Esophagus squamous epithelium (tissue), 5 donors: Measurements from ENCODE around the gene TPRKB. TPM values are rescaled to one million over a fixed set of nuclear protein-coding genes. Genes with fewer than 3 reads are reported as not detected.

Source experiments
- DNase-seq: peaks from one replicate; lab custom pipeline; 2025; lab: John Stamatoyannopoulos, UW
- H3K27ac ChIP-seq, 4 donors: fragments of 200-600 bp; sonication (generic); one replicate each; pipeline ENCODE4 v1.5.1; 2016 to 2019; ENCODE audit warnings: mild to moderate bottlenecking in 1 of 4
- H3K27me3 ChIP-seq, 4 donors: fragments of 200-600 bp; sonication (generic); 1 replicate in 3 of 4; 2 replicates in 1 of 4; pipeline versions ENCODE4 v1.5.1 to v1.6.0; 2017 to 2021; ENCODE audit warnings: antibody characterized with exemption in 1 of 4
- H3K36me3 ChIP-seq, 3 donors: fragments of 200-600 bp; sonication (generic); one replicate each; pipeline ENCODE4 v1.5.1; 2016 to 2019
- H3K4me1 ChIP-seq, 3 donors: fragments of 200-600 bp; sonication (generic); one replicate each; pipeline ENCODE4 v1.5.1; 2017 to 2019
- H3K4me3 ChIP-seq, 4 donors: fragments of 200-600 bp; sonication (generic); 1 replicate in 3 of 4; 2 replicates in 1 of 4; pipeline ENCODE4 v1.5.1; 2016 to 2019; ENCODE audit warnings: mild to moderate bottlenecking in 2 of 4, moderate library complexity in 1 of 4
- H3K9me3 ChIP-seq, 3 donors: fragments of 200-600 bp; sonication (generic); one replicate each; pipeline ENCODE4 v1.5.1; 2016 to 2019
- CTCF ChIP-seq, 6 experiments: fragments of 450-650 bp in 4 of 6; fragments of 200-600 bp in 2 of 6; sonication (generic) in 2 of 6; IDR thresholded peaks; one replicate each; pipeline ENCODE4 v1.5.1; 2016 to 2019; ENCODE audit warnings: antibody characterized with exemption in 6 of 6, mild to moderate bottlenecking in 4 of 6, moderate library complexity in 4 of 6
- POLR2A ChIP-seq, 4 donors: fragments of 450-650 bp; IDR thresholded peaks; one replicate each; pipeline ENCODE4 v1.6.1; 2017; ENCODE audit warnings: antibody characterized with exemption in 4 of 4, mild to moderate bottlenecking in 4 of 4, moderate library complexity in 3 of 4
- WGBS, 2 donors: methylation state at CpG; one replicate each; pipeline ENCODE4 v1.1.5; 2018; 5-methylcytosine and 5-hydroxymethylcytosine counted together
- intact Hi-C: fragments of 100-400 bp; cut with DNase I; formaldehyde crosslinking; loops from one replicate; pipeline ENCODE4 v1.15.0; 2022
- total RNA-seq, 4 donors: library from RNA; depleted of rRNA; stranded (reverse); fragments of >200 nt; gene quantifications; one replicate each; pipeline ENCODE4 v1.1.0, GENCODE V29; 2016
- donor health status: DM: yes; HTN: yes; CAD: no.

Gene TPRKB
- total RNA-seq, 4 donors from 2014 or later = 23.3 to 49.8 (median 44.9) TPM

- Histone ChIP-seq H3K27ac (no peak overlapping the region), H3K27me3 (no peaks in the 10 kb centered on the region), H3K4me3 (no peak overlapping the region), H3K9me3 (no peaks in the 10 kb centered on the region), H3K36me3 (peaks cover 0 to 85% (median 16%) of the 10 kb centered on the region in 3 donors), H3K4me1 (no peaks in the 10 kb centered on the region)
- intact Hi-C loops = no loop called here
- no peak for TF ChIP-seq CTCF (IDR thresholded peaks at IDR 0.05)
- no peak for TF ChIP-seq POLR2A (IDR thresholded peaks at IDR 0.05)
- no peak for DNase-seq
- WGBS, 2 donors = 90 to 91% methylated on average over 2 of the region's 2 CpGs
Observed at GRCh38 chr2:73749314-73749713, 12.2 kb upstream of the TPRKB start.

DNA sequence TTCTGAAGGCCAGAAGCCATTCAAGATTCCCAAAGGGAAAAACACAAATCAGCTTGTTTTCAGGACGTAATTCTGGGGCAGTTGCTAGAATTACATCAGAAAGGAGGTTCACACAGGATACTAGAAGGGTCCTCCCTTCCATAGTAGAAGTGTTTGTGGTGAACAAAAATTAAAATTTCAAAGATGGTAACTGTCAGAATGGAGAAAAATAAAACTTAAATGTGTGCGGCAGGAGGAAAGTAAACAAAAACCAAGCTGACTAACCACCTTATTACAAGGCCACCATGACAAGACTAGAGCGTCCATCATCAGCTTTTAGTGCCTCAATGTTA, 9.7 kb upstream of the TPRKB start:
- peaks cover 0 to 85% (median 13%) of the 10 kb centered on the region in 3 donors for H3K36me3 ChIP-seq
- 83 to 96% methylated on average over 3 of the region's 3 CpGs for WGBS, 2 donors
- no peak for TF ChIP-seq CTCF (IDR thresholded peaks at IDR 0.05)
- no peak for TF ChIP-seq POLR2A (IDR thresholded peaks at IDR 0.05)
- DNase-seq = no peak
- no peaks in the 10 kb centered on the region for H3K9me3 ChIP-seq
- no peak overlapping the region for H3K4me3 ChIP-seq
- H3K27me3 ChIP-seq = no peaks in the 10 kb centered on the region
- no peaks in the 10 kb centered on the region for H3K4me1 ChIP-seq
- no peak overlapping the region for H3K27ac ChIP-seq
- intact Hi-C loops = no loop called here

- H3K4me1 ChIP-seq = no peaks in the 10 kb centered on the region
- H3K9me3 ChIP-seq = no peaks in the 10 kb centered on the region
- intact Hi-C loops = no loop called here
- DNase-seq = no peak
- no peak for TF ChIP-seq POLR2A (IDR thresholded peaks at IDR 0.05)
- TF ChIP-seq CTCF (IDR thresholded peaks at IDR 0.05) = no peak
- H3K36me3 ChIP-seq = peaks cover 0 to 85% (median 13%) of the 10 kb centered on the region in 3 donors
- no peak overlapping the region for H3K4me3 ChIP-seq
- peak overlapping the region in 2 of 4 donors; percentile 23 to 24 for H3K27ac ChIP-seq
- no peaks in the 10 kb centered on the region for H3K27me3 ChIP-seq
- WGBS, 2 donors = 89% methylated on average over 11 of the region's 11 CpGs
Observed at GRCh38 chr2:73746015-73746876, 9.1 kb upstream of the TPRKB start.

- Histone ChIP-seq H3K4me3 (no peak overlapping the region), H3K27me3 (no peaks in the 10 kb centered on the region), H3K4me1 (peaks cover 3 to 32% (median 13%) of the 10 kb centered on the region in 3 donors), H3K36me3 (peaks cover 0 to 45% (median under 1%) of the 10 kb centered on the region in 3 donors), H3K27ac (no peak overlapping the region), H3K9me3 (no peaks in the 10 kb centered on the region)
- no peak for TF ChIP-seq CTCF (IDR thresholded peaks at IDR 0.05)
- TF ChIP-seq POLR2A (IDR thresholded peaks at IDR 0.05) = no peak
- WGBS, 2 donors = 82 to 98% methylated on average over 2 of the region's 2 CpGs
- DNase-seq = no peak
- intact Hi-C loops = no loop called here
Observed at GRCh38 chr2:73740767-73741166, 3.6 kb upstream of the TPRKB start.

- Histone ChIP-seq H3K4me3 (no peak overlapping the region), H3K36me3 (peaks cover 0 to 38% (median 4%) of the 10 kb centered on the region in 3 donors), H3K27ac (peak overlapping the region in 3 of 4 donors; percentile 16 to 40 (median 23)), H3K27me3 (no peaks in the 10 kb centered on the region), H3K4me1 (peaks cover 3 to 41% (median 15%) of the 10 kb centered on the region in 3 donors), H3K9me3 (no peaks in the 10 kb centered on the region)
- DNase-seq = no peak
- intact Hi-C loops = no loop called here
- WGBS, 2 donors = 100% methylated on average over 3 of the region's 3 CpGs
- TF ChIP-seq POLR2A (IDR thresholded peaks at IDR 0.05) (no peak), CTCF (IDR thresholded peaks at IDR 0.05) (no peak)
Observed at GRCh38 chr2:73739101-73739500, 2.0 kb upstream of the TPRKB start.
